HuH-7 (cell line): ENCODE measurements around the gene STK32C.

ENCODE experiments used
- DNase-seq: peaks from one replicate; pipeline ENCODE4 v3.0.0; 2011; ENCODE audit warnings: low spot score

STK32C gene

DNA sequence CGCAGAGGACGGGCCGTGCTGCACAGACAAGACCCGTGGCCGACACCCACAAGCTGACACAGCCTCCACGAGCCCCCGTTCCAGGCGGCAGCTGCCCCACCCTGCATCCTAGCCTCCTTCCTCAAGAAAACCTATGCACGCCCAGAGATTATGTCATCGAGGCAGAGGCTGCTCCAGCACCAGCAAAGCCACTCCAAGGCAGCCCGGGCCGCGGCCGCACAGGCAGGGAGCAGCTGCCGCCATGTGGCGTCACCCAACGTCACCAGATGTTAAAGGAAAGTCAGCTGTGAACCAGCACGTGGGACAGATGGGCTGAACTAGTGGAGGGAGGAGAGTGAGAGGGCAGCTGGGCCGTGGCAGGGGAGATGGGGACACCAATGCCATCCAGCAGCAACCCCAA lies 59.8 kb downstream of the STK32C start:
- DNase-seq = no peak

DNA sequence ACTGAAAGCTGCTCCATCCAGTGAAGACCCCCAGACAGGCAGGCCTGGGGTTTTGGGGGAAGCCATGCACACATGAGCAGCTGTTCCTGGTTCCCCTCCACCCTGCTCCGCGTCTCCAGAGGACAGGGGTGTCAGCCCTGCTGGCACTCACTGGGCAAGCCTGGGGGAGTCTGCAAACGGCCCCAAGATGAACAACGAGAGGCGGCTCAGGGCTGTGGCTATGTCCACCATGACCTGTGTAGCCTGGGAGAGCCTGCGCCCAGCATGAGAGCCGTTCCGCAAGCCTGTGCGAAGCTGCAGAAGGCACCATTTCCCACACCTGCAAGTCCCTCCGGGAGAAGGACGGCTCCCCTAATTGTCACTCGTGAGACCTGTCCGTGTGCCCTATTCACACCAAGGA lies 61.5 kb downstream of the STK32C start:
- no peak for DNase-seq

DNA sequence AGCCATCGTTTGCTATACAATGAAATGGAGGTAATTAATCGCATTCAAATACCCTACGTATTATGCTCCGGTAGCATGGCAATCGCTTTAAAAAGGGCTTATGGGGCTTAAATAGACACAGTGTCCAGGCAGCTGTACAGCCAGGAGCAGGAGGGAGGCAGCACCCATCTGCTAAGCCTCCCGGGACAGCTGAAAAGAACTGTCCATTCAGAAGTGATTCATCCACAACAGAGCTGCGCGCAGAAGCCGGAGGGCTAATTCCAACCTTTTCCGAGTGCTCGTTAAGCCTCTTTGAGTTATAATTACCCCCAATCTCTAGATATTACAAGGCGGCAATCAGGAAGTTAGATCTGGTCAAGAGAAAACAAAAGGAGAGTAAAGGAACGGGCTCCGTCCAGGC lies 62.7 kb downstream of the STK32C start:
- no peak for DNase-seq

DNA sequence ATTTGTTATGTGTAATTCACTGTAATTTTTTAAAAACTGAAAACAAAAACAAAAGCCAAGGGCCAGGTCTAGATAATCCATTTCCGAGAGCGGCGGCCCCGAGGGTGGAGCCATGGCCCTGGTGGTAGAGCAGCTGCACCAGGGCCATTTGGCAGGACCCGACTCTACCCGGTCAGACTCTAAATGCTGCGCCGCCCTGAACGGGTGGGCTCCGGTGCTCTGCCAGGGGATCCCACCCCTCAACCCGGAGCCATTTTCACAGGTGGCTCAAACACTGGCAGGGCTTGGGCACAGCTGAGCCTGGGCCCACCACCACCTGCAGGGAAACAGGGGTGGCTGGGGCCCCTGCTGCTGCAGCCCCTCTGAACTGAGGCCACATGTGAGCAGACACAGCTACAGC lies 64.1 kb downstream of the STK32C start:
- DNase-seq = no peak

DNA sequence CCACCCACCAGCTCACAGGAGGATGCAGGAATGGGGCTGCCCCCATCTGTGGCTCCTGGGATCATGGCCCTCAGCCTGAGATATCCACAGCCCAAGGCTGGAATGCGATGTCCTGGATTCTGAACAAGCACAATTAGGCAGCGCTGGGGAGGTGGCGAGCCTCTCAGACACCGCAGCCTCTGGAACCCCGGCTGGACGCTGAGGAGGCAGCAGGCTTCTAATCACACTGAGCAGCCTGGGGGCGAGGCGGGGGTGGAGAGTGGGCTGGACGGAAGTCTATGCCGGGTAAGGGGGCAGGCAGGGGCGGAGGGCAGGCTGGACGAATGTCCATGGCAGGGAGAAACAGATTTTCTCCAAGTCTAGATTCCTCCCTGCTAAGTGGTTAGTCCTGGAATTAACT lies 64.6 kb downstream of the STK32C start:
- DNase-seq = no peak

DNA sequence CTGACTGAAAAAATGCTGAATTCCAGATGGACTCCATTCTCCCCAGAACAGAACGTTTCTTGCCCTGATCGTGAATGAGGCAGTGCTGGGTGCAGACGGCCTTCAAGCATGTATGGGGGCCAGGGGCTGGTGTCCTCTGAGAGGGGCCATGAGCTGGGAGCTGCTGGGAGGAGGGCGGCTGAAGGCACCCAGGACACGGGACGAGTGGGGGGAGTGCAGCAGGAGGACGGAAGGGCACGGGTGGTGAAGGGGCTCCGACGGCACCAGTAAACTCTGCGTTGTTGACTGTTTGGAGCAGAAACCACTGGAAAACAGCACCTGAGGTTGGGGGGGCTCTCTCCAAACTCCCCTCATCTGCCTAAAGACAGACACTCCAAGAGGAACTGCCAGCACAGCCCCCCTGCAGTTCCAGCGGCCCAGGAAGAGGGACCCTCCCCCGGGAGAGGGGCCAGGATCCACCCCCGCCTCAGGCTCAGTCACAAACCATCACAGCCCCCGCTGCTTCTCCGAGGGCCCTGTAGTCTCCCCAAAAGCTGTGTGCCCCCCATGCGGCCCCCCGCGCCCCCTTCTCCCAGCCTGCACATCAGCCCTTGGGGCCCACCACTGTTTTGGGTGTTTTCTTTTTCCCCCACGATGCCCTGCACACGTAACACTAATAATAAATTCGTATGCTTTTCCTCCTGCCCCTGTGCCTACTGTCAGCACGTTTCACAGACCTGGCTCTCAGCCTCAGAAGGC lies 65.5 kb downstream of the STK32C start:
- DNase-seq = no peak

DNA sequence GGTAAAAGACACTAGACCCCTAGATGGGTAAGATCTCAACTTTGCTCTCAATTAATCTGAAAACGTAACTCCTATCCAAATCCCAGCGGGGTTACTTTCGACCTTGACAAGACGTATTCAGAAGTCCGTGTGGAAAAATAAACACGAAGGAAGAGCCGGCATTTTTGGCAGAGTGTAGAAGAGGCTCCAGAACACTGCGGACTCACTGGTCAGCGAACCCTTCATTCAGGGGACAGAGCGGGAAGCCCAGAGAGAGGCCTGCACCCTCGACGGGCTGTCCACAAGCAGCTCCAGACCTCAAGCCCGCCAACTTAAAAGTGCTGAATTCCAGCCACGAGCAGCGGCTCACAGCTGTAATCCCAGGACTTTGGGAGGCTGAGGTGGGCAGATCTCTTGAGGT lies 66.3 kb downstream of the STK32C start:
- DNase-seq = no peak

DNA sequence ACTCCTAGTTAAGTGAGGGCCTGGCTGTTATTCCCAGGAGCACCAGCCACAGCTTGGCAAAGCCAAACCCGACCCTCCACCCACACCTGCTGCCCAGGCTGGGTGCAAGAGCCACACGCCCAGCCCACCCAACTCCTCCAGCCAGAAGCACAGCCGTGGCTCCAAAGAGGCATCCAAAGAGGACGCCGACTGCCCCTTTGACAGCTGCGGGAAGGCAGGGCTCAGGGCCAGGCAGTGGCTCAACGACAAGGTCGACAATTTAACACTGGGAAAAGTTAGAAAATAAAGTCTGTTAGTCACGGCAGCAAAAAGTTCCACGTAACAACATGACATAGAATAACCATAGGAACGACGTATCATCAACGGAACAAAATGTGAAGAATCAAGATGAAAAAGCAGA lies 66.7 kb downstream of the STK32C start:
- no peak for DNase-seq

DNA sequence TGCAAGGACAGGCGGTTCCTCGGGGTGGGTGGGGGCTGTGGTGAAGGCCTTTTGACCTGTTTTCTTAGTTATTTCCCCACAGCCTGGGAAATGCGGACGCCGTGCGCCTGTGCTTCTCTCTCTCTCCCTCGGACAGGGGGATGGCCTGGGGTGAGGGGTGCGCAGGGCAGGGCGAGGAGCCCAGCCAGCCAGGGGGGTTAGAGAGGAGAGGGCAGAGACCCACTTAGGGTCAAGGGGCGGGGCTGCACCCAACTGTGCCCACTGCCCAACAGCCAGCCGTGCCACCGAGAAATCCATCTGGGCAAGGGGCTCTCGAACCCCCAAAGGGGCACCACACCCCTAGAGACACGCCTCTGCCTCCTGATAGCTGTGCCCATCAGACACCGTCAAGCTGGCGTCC lies 67.2 kb downstream of the STK32C start:
- DNase-seq = no peak

DNA sequence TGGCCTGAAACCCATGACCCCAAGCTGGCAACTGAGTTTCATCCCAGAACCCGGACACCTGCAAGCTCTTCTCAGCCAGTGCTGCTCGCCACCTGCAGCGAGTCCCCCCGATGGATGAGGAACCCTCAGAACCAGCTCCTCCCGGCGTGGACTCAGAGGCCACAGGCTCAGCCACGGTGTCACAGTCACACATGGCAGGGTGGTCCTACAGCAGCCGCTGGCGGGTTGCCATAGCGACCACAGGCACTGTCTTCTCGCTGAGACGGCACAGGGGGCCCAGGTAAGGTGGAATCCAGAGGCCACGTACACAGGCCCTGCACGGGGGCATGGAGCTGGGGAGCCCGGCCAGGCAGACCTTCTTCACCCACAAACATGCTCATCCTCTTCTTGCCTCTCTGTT lies 67.6 kb downstream of the STK32C start:
- no peak for DNase-seq

DNA sequence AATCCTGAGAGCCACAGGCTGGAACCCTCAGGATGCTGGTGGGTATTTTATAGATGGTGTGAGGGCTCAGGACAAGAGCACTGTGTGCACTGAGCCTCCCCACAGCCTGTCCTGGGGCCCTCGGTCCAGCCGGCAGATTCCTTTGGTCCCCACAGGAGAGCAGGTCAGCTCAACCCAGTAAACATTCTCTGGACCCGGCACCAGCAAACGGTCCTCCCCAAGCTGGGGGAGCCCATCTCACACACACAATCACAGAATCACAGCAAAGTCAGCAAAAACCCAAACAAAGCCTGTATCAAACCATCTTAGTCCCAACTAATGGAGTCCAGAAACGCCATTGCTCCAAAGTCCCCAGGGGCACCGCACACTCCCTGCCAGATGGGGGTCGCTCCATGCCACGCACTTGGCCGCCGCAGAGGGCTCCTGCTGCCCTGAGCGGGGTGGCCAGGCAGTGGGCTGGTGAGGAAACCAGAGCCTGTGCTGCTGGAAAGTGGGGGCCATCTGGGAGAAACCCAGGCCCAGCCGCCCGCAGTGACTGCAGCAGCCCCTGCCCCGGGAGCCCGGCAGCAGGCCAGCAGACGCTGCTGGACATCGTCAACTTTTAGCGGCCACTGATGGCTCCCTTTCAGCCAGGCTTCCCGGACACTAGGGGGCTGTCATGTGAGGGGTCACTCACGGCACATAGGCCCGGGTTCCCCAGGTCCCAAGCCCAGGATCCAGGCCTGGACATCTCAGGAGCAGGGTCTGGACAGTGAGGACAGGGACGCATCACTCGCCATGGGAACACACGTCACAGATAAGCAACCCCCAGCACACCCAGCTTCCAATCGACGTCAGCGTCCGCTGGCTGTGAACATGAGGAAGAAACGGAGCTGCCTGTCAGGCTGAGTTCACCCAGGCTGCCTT lies 68.4 kb downstream of the STK32C start:
- no peak for DNase-seq

DNA sequence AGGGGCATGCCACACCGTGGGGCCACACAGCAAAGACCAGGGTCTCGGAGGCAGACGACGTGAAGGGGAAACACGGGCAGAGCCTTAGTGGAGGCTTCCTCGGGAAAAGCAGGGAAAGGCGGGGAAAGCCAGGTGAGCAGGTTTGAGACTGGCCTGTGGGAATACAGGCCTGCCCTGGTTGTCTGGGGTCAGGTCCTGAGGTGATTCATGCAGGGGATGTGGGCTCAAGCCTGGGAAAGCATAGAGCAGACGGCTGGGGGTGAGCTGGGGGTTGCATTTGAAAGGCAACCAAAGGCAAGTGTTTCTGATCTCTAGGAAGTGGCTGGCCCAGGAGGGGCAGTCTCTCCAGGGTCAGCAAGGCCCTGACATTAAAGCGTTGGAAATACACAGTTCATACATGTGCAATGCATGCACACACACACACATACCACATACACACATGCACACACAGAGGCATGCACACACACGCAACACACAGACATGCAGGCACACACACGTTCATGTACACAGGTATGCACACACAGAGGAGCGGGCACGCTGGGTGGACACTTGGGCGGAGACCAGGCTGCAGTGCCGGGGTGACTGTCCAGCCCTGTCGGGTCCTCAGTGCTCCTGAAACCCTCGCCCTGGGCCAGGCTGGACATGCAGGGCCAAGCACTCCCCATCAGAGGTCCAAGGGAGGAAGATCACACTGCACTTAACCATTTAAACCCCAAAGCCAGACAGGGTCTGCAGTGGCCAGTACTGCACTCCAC lies 69.2 kb downstream of the STK32C start:
- no peak for DNase-seq

DNA sequence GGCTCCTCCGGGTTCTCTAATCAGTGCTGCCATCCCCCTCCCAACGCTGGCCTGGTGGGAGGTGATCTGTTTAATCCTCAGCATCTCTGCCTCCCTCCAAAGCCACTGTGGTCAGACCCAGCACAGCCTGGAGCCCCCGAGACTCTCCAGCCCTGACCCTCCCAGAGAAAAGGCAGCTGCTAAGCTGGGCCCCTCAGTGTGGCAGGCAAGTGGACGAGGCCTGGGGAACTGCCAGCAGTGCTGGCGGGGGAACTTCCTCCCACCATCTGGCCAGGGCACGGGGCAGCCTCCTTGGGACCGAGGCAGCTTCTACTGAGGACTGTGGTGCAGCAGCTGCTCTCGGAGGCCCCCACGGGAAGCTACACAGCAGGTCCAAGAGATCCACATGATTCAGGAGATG lies 69.9 kb downstream of the STK32C start:
- no peak for DNase-seq

DNA sequence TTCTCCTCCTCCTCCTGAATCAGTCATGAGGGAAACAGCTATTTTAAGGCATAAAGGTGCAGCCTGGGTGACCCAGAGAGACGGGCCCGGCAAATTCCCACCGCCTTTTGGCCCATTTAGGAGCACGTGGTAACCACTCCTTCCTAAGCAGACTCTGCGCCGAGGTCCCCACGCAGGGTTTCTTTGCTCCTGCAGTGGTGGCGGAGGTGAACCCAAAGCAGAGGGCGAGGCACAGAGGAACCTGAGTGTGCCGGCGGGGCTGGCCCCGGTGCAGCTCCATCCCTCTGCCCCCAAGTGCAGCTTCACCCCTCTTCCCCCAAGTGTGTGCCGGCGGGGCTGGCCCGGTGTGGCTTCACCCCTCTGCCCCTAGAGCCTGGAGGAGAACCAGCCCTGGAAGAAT lies 70.4 kb downstream of the STK32C start:
- no peak for DNase-seq

DNA sequence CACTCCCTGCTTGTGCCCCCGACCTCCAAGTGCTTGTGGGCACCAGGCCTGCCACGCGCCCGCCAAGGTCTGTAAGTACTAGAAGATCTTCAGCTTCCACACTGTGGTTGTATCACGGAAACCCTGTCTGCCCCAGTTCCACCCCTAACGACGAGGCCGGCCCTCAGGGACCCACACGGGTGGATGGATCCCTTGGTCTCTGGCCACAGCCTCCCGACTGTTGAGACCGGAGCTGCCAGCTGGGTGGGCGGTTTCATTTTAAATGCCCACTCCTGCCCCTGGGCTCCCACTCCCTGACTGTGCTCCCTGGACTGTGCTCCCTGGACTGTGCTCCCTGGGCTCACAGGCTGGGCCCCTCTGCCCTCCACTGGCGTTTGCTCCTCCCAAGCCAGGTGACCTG lies 70.9 kb downstream of the STK32C start:
- DNase-seq = no peak

DNA sequence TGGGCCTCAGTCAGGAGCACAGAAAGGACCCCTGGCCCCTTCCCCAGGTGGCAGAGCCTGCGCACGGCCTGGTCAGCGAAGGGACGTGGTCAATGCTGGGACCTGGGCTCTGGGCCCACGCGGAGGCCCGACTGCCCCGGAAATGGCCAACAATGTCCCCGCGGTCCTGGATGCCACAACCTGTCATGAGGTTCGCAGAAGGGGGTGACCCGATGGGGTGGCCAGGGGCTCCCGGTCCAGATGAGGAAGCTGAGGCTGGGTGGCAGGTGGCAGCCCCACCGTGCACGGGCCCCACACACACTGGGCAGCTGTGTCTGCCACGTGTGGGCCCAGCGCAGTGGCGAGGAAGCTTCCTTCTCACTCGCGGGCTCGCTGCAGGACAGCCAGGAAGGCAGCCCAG lies 71.6 kb downstream of the STK32C start:
- no peak for DNase-seq

DNA sequence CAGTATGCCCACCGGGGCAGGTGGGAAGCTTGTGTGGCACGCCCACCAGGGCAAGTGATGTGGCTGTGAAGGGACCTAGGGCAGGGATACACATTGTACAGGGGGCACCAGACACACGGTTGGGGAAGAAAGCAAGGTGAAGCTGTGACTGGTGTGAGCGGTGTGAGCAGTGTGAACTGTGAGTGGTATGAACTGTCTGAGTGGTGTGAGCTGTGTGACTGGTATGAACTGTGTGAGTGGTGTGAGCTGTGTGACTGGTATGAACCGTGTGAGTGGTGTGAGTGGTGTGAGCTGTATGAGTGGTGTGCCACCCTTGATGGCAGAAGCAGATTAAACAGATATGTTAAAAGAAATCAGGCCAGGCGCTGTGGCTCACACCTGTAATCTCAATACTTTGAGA lies 72.9 kb downstream of the STK32C start:
- no peak for DNase-seq

DNA sequence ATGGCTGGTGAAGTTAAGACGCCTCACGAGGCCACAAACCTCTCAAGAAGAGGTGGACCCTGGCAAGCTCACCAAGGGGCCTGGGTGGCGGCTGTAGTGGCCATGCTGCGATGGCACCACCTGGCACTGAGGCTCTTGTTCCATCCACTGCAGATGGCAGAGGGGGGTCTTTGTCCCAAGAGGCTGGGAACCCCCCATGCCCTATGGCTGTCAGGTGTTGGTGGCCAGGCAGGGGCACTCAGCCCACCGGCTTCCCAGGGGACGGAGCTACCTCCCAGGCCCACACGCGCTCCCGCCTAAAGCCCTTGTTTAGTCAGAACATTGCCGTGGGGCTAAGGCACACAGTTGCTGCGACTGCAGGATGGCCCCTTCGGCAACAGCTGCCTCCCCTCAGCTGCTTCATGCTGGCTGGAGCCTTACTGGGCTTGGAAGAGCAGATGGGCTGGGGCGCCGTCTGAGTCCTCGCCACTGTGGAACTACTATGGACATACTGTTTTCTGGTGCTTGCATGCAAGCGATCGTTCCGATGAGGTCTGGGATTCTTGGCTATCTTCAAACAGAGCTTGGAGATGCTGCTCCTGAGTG lies 74.2 kb downstream of the STK32C start:
- DNase-seq = no peak

DNA sequence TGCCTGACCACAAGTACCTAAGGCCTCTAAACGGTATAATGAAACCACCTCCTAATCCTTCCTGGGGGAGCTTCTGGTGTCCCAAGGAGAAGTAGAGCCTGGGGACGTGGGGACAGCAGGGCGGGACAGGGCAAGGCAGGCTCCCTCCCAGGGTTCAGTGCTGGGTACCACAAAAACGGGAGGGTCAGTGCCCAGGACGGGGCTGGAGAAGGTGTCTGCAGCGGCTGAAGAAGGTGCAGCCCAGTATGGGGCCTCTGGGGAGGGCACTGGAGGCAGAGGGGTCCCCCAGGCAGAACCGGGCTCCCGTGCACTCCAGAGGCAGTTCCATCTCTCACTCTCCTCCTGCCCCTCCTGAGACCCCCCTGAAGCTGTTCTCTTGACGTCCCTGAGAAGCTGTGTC lies 74.8 kb downstream of the STK32C start:
- DNase-seq = no peak

DNA sequence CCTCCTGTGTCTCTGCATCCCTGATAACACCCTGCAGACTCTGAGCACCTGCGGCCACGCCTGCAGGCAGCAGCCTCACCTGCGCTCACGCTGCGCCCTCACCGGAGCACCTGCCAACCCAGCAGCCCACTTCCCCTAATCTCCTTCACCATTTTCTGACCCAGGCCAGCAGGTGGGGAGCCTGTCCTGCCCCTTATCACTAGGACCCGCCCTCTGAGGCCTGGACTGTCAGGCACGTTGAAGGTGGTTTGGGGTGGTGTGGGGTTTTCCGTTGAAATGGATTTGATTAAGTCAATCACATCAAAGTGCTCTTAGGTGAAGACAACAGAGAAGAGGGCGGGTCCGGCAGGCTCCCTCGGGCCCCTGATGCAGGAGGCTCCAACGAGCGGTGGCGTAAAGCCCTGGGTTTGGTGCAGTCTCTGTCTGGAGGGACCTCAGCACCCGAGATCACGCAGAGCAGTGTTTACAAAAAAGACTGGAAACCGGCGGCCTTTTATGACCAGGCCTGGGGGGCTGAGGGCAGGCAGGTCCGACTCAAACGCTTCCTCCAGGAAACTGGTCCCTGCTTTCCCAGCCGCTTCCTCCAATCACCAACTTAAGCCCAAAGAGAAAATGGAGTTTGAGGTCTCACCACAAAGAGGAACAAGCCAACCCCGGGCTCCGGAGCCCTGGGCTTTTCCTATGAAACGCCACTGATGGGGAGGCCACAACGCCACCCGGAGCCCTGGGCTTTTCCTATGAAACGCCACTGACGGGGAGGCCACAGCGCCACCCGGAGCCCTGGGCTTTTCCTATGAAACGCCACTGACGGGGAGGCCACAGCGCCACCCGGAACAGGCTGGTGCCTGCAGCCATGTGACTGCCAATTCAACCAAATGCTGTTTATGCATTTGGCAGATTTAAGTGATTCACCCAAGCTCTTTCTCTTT lies 75.5 kb downstream of the STK32C start:
- no peak for DNase-seq

DNA sequence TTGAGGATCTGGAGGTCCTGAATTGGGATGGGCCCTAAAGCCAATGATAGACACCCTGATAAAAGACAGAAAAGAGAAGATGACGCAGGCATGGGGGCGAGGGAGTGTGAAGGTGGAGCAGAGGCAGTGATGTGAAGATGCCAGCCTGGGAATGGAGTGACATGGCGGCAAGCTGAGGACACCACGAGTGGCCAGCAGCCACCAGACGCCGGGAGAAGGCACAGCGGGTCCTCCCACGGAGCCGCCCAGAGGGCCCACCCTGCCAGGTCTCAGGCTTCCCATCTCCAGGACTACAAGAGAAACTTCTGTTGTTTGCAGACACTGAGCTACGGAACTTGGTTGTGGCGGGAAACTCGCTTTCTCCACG lies 76.1 kb downstream of the STK32C start:
- DNase-seq = no peak
